HG02623 (cell line): Measurements from ENCODE around the gene DMD.
"Not testable (repeated sequence)": the region's sequence is repeated elsewhere in the genome, so short reads cannot be mapped to it uniquely, and the experiment has no call there.

ENCODE experiments used
- ATAC-seq: cut with Tn5 transposase; IDR thresholded peaks from one replicate; pipeline ENCODE4 v1.9.1; 2021; ENCODE audit warnings: moderate library complexity; ENCODE audit not compliant: unreplicated experiment

The DMD gene

DNA sequence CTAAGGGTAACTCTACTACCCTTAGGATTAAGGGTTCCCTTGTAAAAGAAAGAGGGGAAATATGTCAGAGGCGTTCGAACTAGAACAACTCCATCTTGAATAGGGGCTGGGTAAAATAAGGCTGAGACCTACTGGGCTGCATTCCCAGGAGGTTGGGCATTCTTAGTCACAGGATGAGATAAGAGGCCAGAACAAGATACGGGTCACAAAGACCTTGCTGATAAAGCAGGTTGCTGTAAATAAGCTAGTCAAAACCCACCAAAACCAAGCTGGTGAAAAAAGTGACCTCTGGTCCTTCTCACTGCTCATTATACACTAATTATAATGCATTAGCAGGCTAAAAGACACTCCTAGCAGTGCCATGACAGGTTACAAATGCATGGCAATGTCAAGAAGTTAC, 922.0 kb downstream of the DMD start:
- no peak for ATAC-seq

DNA sequence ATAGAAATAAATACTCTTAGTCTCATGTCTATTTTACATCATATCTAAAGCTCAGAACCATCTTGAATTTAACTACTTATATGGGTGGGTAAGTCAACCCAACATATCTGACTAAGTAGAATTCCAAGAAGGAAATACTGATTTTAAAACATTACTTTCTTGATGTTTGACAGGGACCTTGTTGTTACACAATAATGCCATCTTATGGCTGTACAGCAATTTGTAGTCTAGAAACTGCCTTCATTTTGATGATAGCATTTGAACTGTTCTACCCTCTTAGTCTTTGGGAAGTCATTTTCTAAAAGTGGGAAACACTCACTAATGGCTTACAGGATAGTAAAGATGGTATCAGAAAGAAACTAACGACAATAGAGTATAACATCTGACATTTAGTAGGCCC, 929.5 kb downstream of the DMD start:
- ATAC-seq = no peak

DNA sequence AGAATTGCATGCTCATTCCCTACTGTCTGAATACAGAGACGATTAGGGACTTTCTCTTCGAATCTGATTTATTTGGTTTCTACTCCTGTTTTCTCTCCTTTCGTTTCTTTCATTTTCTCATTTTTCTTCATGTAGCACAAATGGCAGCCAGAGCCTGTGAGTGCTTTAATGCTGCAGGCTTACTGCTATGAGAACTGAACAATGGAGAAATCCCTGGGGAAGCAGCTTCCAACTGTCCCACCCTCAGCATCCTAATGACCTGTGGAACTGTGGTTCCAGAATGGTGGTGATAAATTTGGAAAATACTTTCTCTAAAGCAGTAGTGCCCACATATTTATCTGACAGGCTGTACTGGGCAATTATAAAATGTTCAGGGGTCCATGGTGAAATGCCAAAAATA, 930.4 kb downstream of the DMD start:
- no peak for ATAC-seq

- no peak for ATAC-seq
Observed at GRCh38 chrX:32280489-32280888, 930.9 kb downstream of the DMD start.

- ATAC-seq = no peak
Observed at GRCh38 chrX:32276153-32276552, 935.2 kb downstream of the DMD start.

GRCh38 chrX:32269866-32270265, 941.5 kb downstream of the DMD start:
- ATAC-seq = no peak

GRCh38 chrX:32268207-32268606, 943.1 kb downstream of the DMD start:
- no peak for ATAC-seq

GRCh38 chrX:32267796-32268195, 943.6 kb downstream of the DMD start:
- no peak for ATAC-seq

DNA sequence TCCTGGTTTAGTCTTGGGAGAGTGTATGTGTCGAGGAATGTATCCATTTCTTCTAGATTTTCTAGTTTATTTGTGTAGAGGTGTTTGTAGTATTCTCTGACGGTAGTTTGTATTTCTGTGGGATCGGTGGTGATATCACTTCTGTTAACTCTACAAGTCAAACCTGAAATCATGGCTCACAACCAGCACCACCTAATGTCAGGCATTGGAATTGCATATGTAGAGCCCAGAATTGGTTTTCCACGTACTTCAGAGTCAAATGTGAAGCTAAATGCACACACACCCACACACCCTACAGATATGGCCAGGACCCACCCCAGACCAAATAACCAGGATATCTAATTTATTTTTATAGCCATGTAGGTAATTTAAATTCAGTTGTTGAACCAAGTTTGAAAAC, 964.7 kb downstream of the DMD start:
- ATAC-seq = not testable (repeated sequence)

- ATAC-seq = no peak
Observed at GRCh38 chrX:32195611-32196010, 1015.7 kb downstream of the DMD start.

DNA sequence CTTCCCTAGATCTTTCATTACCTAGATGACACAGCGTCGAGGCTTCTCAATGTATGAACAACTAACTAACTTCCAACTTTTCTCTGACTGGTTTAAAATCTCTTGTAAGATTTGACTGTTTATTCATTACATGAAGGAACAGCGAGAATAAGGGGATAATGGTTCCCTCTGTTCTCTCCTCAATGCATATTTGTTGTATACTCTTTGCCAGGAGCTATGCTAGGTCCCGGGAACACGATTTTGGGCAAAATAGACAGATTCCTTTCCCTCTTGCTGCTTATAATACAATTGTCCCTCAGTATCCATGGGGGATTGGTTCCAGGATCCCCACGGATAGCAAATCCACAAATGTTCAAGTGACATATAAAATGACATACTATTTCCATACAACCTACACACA, 1020.0 kb downstream of the DMD start:
- no peak for ATAC-seq

DNA sequence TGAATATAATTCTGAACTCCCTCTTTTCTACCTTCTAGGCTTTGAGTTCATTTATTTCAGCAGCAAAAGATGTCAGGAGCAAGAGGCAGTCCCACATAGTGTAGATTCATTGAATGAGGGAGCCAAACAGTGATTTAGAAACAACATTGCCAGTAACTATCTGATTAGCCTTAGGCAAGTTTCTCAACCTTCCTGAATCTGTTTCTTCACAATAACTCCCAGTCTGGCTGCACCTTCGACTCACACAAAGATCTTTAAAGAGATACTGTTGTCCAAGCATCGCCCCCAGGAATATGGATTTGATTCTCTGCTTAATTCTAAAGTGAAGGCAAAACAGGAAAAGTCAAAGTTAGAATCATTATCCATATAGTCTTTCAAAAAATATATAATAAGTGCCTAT, 1026.2 kb downstream of the DMD start:
- ATAC-seq = no peak

DNA sequence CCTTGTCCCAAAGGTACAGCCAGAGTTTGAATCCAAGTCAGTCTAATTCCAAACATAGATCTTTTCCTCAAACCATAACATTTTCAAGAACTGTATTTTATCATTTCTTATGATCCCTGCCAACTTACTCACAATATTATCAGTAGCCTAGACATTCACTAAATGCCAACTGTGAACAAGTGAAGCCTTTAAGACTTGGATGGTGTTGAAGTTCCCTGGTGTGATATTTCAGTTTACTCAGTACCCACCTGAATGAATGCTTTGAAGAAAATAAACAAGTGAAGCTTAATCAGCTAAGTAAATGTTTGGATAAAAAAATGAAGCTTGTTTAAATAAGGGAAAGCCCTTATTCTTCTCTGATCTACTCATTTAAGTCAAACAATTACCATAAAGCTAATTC, 1028.3 kb downstream of the DMD start:
- ATAC-seq = no peak

GRCh38 chrX:32176510-32176909, 1034.8 kb downstream of the DMD start:
- ATAC-seq = no peak

- ATAC-seq = no peak
Observed at GRCh38 chrX:32170481-32170880, 1040.9 kb downstream of the DMD start.

DNA sequence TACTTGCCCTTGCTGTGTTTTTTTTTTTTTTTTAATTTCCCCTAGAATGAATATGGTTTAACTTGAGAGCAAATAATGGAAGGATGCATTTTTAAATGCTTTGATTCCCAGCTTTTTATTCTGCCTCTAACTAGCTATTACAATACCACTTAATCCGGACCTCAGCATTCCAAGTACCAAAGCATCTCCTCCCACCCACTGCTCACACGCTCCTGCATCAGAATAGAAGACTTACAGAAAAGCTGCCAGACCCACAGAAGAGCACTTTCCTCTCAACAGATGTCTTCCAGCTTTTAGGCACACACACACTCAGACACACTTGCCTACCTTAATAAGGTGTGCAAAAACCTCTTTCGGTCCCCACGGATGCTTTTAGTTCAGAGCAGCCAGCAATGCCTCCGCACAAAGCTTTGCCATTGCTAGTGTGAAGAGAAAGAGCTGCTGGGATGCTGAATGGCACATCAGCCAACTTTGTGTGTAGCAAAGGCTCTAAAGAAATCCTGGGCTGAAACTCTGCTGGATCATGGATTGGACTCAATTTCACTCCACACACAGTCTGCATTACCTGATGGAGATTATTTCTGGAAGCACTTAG, 1056.2 kb downstream of the DMD start:
- ATAC-seq = no peak

DNA sequence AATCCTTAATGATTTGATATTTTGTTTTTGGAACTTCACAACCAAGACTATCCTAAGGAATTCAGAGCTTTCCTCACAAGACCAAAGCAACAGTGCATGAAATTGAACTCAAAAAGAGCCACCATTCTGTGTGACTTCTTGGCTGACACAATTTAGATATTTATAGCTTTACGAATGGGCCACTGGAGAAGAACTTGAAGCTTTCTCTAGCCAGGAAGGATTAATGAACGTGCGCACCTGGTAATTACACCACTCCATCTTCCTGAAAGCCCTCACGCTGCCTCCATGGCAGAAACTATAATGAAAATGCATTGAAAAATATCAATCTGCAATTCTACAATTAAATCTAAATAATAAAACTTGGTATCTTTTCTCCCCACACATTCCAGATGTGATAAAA, 1057.8 kb downstream of the DMD start:
- no peak for ATAC-seq

DNA sequence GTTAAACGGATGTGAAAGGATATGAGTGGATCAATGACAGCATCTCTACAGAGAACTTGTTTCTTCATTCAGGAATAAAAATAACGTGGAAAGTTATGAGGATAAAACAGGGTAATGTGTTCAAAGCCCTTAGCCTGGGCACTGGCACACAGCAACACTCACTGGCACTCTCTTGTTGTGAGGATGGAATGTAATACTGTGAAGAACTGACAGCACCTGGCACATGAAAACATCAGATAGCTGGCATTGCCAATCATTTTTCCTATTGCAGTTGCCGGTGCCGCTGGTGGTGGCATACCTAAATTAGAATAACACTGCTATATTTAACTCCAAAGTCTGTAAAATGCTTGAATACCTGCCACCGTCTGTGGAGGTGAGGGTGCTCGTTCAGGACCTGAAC, 1061.2 kb downstream of the DMD start:
- no peak for ATAC-seq

GRCh38 chrX:32141841-32142240, 1069.5 kb downstream of the DMD start:
- no peak for ATAC-seq

DNA sequence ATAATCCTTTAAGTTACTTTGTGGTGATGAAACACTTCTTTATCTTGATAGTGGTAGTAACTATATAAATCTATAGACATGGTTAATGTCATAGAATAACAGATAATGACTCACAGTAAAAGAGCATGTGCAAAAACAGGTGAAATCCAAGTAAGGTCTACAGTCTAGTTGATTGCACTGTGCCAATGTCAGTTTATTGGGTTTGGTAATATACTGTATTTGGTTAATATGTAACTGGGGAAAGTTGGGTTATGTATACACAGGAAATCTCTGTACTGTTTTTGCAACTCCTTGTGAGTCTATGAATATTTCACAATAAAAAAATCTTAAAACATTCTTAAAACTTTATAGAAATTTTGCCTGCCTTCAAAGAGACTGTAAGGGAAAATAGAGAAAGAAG, 1071.9 kb downstream of the DMD start:
- ATAC-seq = no peak

GRCh38 chrX:32137525-32137924, 1073.8 kb downstream of the DMD start:
- ATAC-seq = no peak

DNA sequence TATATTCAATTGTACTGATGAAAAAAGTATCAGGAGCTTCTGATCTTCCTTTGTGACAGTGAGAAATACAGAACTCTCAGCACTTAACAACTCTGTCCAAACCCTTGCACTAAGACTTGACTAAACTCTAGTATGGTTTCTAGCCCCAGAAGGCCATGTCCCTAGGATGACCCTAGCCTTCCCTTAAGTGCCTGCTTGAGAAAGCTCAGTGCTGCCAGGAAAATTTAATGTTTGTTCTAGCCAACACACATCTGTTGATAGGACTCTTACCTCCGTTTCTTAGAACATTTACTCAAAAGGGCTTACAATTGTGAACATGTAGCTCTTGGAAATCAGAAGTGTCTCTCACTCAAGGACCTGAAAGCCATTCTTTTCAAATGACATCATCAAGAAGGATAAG, 1084.4 kb downstream of the DMD start:
- no peak for ATAC-seq

GRCh38 chrX:32118832-32119231, 1092.5 kb downstream of the DMD start:
- ATAC-seq = no peak

DNA sequence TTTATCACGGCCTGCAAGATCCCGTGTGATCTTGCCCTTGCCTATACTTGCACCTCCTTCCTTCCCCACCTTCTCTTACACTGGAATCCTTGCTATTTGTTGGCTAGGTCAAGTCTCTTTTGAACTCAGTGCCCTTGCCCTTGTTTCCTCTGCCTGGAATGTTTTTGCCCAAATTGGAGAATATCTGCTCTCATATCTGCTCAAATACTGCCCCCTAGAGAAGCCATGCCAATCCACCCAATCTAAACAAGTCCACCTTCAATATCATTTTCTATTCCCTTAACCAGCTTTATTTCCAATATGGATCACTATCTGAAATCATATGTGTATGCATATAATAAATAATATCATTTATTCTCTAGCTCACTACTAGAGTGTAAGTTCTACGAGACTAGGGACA, 1095.3 kb downstream of the DMD start:
- no peak for ATAC-seq
